NCI-H446 (cell line): ENCODE data around the gene ZNF618.

Source experiments
- DNase-seq, 2 experiments: peaks; one replicate each; lab custom pipeline; 2025; lab: John Stamatoyannopoulos, UW

The ZNF618 gene

DNA sequence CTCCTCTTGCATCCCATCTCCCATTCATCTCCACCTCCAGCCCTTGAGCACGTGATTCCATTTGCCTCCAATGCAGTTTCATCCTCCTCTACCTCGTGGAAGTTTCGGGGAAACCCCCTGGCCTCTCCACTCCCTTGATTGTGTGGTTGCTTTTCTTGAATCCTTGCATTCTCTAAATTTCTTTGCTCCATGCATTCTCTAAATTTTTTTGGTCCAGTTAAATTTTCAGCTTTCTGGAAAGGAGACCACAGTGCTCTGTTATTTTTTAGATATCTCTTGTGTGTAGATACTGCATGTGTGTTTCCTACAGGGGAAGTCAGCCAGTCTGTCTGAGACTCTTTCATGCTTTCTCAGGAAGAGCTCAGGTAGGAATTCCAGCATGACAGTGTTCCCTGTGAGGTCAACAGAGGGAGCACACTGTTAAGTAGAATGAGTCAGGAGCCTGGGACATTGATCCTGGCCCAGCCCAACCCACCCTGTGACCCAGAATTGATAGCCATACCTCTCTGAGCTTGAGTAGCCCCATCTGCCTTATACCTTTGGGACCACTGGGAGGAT is 149.2 kb downstream of the ZNF618 start:
- no peak for DNase-seq

DNA sequence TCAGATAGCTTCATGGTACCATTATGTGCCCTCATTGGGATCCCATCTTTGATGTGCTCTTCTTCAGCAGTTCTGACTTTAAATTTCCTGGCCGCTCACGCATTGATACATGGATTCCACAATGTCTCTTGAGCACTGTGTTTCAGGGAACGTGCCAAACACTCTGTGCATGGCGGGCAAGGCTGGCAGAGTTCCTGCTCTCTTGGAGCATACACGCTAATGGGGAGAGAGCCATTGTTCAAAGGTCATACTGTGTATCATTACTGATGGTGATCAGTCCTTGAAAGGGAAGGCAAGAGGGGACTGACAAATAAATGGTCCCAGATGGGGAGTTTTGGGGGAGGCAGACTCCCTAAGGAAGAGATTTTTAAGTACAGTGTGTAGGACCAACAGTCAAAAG is 149.7 kb downstream of the ZNF618 start:
- DNase-seq = no peak

DNA sequence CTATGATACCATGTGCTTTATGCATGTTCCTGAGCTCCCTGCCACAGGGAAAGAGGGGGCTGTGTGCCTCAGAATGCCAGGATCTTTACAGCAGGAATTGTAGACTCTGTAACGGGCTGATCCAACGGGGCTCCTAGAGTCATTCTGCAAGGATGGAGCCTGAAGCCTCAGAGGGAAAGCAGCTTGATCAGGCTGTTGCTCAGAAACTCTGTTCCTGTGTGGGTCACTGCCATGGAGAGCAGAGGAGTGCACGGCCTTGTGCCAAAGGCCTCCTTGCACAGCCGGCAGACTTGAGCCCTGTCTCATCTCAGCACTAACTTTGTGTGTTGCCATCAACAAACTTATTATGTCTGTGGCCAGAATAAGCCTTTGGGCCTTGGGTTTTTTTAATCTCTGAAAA is 150.2 kb downstream of the ZNF618 start:
- no peak for DNase-seq

DNA sequence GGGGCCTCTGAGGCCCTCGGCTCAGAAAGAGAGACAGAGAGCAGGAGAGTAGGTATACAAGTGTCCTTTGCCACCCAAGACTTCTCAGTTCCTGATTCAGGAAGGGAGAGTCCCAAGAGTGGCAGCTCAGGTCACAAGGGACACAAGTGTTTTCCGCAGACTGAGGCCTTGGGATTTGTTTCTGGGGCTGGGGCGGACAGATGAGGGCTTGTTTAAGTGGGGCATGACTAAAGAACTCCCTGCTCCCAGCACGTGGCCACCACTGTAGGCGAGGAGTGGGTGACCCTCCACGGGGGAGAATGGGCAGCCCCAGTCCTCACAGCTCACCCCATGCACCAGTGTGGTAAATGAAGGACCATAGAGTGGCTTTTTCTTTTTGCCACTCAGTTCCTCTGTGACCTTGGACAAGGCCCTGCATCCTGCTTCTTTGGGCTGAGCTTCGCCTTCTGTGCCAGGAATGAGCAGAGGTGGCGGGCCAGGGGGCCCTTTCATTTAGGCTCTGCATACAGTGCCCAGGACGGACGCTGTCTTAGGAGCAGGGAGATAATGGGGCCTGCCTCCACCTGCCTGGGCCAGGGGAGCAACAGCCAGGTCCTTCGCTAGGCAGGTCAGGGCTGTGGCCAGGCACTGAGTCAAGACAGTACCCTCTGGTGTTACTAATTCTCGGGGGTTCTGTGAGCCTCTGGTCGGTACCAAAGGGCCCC is 151.2 kb downstream of the ZNF618 start:
- DNase-seq = no peak

DNA sequence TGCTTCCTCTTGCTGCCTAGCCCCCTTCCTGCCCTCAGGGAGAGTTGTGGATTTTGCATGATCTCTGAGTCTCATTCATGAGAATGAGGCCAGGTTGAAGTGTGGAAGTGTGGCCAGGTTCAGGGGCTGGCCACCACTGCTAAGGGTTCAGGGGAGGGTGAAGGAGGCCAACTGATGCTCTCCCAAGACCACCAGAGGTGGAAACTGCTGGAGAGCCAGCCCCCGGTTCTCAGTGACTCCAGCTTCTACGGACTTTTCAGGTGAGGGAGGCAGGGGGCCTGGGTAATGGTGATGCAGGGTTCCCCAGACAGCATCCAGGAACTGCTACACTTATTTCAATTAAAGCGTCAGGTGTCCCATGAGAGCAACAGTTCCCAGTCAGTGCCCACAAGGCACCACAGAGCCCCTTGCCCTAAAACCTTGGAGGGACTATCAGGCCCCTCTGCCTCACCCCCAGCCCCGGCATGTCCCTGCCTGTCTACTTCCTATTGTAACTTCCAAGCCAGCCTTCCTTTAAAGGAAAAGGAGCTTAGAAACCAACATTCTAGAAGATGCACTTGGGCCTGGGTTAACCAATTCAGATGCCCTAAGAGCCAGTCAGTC is 151.9 kb downstream of the ZNF618 start:
- DNase-seq = no peak

DNA sequence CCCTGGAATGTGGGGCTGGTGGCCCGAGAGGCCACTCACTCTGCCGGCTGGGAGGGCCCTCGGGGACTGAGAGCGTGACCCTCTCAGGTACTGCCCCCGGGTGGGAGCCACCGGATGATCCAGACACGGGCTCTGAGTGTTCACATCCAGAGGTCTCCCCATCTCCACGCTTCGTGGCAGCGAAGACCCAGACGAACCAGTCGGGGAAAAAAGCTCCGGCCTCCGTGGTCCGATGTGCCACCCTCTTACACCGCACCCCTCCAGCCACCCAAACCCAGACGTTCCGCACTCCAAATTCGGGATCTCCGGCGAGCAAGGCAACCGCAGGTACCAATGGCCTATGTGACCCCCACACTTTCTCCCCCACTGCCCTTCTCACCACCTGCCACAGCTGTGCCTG is 152.5 kb downstream of the ZNF618 start:
- DNase-seq = no peak

DNA sequence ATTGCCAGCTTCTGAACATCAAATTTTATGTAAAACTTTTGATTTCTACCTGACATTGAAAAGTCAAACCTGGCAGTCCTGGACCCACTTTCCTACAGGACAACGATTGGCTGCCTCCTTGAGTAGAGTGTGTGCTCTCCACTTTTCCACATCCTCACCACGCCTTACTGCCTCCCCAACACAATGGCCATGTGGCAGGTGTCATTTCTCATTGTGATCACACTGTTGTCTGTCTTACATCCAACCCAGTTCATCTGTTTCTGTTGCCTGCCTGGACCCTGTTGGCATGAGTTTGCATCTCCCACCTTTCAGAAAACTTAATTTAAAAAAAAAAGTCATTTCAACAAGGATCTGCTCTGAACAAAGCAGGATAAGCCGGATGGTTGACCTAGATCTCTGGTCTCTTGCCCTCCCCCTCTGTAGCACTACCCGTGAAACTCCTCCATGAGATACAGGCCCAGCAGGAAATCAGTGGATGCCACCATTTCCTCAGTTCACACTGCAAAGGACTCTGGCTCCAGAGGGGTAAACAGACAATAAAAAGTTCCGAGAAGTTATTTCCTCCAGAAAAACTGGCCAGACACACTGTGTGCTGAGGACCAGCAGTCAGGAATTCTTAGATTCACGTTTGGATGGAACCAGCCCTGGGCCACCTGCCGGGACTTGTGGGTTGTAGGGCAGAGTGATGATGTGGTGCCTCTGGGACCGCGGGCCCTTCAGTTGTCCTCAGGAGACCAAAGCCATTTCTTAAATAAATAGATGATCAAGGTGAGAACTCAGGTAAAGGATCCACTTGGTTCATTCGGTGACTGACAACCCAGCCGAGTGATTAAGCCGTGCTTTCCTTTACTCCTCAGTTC is 153.4 kb downstream of the ZNF618 start:
- DNase-seq = no peak

DNA sequence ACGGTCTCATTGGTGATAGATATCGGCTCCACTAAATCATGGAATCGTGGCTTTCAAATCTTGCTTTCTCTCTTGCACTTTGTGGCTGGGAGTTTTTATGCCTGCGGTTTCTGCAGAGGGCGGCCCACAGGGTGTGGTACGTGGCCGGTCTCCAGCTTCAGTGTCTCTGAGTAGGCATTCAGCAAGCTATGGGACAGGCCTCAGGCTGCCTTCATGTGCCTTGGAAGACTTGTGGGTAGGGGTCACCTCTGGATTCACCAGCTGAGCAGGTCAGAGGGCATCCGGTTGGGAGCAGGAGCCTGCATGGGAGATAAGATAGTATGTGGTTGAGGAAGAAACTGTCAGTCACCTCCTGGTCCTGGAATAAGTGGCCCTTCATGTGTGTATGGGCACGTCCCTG is 154.3 kb downstream of the ZNF618 start:
- no peak for DNase-seq

DNA sequence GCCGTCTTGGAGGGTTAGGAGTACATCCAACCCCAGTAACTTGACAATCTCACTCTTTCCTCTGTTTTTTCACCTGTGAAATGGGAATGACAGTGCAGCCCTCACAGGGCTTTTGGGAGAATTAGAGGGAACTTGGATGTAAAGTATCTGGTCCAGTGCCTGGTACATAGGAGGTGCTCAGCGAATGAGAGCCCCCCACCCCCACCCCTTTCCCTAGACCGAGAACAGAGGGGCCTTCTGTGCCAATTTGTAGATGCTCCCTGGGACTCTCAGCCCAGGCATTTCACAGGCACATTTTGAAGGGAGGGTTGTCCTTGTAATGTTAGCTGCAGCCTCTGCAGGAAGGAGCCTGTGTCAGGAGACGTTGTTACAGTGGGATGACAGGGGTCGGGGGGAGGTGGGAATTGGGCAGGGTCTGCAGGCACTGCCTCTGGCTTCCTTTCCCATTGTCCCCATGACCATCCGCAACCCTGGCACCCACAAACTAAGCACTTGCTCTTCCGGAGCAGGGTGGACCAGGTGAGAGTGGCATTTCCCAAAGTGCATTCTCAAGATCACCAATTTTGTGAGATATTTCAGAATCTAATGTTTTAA is 155.0 kb downstream of the ZNF618 start:
- no peak for DNase-seq

DNA sequence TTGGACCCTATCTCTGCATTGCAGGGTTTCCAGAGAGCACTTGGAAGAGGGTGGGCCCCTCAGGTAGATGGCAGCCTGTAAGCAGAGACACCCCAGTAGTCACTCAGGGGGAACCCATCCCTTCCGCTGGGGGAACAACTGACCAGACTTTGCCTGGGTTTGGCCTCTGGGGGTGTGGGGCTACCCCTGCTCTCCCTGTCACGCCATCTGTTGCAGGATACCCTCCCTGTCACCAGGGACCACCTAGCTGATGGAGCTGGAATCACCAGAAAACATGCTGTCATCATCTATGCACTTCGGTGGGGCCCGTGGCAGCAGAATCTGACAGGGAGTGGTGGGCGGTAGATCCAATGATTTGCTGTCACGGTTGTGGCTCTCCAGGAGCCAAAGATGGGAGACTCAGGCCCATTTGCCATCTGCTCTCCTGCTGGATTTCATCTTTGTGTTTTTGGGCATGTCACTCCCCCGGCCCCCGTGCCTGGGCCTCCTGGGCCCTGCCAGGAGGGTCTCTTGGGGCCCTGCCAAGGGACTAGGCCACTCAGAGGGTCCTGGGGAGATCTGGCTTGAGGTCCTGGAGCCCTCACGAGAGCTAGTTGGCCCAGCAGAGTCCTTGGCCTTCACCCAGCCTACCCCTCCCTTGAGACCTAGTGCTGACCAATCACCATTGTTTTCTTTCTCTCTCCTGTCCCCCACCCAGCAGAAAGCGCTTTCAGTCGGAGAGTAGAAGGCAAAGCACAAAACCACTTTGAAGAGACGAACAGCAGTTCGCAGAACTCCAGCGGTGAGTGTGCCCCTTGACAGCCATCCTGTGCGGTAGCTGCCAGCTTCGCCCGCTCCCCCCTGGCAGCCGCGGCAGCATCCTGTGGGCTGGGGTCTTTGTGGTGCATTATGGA is 156.1 kb downstream of the ZNF618 start:
- DNase-seq = no peak

DNA sequence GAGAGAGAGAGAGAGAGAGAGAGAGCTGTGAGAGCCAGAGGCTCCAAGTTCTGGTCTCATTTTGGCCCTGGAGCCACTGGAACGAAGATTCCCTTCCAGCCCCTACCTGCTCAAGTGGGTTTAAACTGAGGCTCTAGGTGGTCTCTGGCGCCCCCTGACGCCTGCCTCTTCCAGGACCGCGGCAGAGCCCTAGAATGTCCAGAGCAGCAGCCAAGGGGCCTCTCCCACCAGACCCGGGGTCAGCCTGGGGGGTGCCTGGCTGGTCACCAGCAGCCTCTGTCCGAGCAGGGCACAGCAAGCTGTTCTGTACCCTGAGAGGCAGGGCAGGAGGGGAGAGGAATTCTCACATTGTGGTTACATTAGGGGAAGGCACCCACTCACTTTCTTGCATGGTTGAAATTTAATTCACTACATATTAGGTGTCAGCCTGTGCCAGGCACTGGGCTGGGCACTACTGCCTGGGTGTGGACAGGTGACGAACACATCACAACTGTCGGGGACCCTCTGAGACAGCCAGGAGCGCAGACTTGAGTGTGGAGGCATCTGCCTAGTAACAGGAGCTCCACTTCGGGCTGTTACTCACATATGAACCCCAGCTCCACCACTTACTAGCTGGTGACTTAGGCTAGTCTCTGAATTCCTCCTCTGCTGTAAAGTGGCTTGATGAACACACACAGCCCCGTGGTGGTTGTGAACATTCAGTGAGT is 157.4 kb downstream of the ZNF618 start:
- DNase-seq = no peak

DNA sequence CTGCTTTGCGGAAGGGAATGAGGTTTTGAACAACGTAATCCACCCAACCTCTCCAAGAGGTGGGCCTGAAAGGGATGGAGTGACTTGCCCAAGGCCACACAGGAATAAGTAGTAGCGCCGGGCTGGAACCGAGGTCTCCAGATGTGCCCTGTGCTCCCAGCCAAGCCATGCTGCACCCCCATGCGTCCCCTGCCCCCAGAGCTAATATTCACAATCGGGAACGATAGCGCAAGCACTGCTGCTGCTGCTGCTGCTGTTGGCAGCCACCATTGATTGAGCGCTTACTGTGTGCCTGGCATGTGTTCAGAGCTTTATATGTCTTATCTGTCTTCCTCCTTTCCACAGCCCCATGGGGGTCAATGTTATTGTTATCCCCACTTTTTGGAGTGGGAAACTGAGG is 158.1 kb downstream of the ZNF618 start:
- peak in 1 of 2 experiments; percentile 43 for DNase-seq

DNA sequence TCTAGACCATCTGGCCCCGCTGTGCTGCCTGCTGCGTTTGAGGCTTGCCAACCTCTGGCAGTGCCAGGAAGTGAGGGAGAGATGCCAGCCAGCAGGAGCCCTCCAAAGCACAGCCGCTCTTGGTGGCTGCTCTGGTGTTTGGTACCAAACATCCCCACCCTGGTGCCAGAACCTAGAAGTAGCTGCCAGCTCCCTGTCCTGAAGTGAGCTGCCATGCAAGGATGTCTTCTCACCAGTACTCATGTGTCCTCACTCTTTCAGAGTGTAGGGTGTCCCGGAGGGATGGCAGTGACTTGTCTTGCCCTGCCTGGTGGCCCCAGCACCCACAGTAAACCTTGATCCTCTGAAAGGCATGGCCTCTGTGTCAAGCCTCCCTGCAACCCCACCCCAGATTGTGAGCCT is 158.6 kb downstream of the ZNF618 start:
- peak; percentile 31 to 80 for DNase-seq

DNA sequence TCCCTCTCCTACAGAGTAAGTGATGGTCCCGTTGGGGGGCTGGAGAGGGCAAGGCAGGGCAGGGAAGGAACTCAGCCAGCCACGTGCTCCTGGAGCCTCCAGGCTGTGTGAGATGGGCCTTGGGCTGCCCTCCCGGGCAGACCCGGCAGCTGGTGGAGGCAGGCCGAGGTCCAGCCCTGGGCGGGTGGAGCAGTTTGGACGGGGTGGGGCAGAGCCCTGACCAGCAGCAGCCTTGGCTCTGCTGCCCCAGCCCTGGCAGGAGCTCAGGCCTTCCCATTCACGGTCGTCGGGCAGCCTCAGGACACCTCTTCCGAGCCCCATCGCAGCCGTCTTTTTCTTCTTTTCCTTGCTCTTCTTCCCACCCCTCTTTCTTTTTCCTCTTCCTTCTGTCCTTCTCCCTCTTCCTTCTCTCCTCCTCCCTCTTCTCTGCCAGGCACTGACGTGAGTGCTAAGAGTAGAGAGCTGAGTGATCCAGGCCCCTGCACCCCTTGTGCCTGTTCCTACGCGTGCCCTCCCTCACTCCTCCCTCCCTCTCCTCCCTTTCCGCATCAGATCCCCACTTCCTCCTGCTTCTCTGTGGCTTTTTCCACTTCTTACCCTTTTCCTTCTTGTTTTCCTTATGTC is 159.2 kb downstream of the ZNF618 start:
- no peak for DNase-seq

DNA sequence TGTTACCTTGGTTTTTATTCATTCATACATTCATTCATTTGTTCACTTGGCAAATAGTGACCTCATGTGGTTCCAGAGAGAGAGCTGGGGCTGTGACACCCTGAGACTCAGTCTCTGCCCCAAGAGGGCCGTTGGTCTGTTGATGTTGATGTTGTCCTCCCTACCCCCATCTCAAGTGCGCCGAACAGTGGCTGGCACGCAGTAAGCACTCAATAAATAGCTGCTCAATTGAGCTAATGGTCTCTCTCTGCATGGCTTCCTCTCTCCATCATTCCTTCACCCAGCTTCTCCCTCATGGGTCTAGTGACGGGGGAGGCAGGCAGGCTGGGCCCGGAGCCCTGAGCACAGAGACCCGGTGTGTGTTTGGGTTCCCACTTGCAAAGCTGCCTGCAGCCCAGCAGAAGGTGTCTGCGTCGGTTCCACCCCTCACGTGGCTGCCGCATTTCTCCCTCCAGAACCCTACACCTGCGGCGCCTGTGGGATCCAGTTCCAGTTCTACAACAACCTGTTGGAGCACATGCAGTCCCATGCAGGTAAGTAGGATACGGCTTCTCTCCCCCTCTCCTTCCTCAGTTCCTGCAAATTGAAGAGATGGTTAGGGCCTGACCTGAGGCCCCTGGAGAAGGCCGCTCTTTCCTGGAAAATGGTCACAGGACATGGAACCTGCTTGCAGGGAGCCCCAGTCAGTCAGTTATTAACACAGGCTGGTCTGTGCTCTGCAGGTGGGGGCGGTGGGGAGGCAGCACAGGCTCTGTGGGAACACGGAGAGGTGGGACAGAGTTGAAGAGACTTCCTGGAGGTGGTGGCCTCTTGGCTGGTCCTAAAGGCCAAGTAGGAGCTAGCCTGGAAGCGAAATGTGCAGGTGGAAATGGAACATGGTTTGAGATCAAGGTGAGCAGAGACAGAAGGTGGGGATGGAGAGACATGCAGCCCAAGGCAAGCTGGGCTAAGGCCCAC is 160.0 kb downstream of the ZNF618 start:
- no peak for DNase-seq

DNA sequence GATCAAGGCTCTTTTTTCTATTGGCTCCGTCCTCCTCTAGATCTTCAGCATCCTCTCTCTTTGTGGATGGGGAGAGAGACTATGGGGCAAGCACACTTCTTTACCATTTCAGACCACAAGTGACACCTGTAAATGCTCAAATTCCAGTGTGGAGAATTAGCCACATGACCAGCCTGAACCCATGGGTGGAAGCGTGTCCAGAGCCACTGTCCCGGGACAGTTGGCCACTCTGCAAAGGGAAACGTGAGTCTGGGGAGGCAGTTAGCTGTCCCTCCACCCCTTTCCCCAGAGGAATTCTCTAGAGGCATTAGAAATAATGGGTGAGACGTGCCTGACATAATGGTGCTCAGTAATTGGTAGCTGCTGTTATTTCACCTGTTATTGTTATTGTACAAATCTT is 161.1 kb downstream of the ZNF618 start:
- no peak for DNase-seq

DNA sequence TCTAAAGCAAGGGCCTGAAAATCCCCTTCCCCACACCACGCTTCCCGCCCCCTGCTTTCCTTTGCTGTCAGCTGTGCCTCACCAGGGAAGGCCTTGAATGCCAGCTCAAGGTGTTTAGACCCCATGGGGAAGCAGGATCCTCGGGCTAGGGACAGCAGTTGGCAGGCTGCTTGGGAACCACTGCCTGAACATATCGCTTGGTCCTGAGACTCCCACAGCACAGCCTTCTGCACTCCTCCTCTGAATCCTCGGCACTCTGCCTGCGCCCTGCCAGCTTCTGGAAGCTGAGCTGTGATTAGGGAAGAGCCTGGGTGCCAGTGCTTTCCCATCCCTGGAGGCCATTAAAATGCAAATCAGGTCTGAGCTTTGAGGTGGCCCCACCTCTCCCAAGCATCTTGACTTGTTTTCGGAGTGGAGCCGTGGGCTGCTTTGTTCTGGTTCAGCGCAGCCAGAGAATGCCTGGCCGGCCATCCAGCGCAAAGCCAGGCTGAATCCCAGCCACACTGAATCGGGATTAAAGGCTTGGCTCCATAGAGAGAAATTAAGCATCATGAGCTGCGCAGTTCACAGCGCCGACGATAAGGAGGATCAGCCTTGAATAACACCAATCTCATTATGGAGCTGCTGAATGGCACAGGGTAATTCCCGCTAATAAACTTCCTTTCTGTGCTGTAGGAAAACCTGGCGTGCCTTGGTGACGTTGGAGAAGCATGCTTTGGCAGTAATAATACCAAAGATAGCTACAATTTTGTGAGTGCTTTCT is 162.0 kb downstream of the ZNF618 start:
- no peak for DNase-seq

DNA sequence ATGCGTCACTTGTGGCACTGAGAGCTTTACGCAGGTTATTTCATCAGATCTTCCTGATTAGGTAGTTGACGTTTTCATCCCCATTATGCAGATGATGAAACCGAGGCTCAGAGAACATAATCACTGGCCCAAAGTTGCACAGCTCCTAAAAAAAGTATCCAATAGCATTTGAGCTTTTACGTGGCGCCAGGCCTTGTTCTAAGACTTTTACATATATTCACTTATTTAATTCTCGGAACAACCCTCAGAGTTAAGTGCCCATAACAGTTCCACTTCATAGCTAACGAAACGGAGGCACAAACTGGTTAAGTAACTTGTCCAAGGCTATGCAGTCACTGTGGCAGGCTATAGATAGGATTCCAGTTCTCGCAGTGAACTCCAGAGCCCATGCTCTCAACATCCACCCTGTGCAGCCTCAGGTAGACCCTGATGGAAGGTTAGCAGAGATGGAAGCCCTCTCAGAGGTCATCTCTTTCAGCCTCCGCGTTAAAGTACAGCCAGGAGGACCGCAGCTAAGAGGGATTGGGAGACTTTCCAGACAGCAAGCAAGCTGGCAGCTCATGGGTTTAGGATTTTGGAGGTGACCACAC is 162.7 kb downstream of the ZNF618 start:
- DNase-seq = no peak
